Gastrocnemius medialis (tissue), 4 donors: ENCODE data around the gene FMNL3.
"Not testable (repeated sequence)": the region's sequence is repeated elsewhere in the genome, so short reads cannot be mapped to it uniquely, and the experiment has no call there.

Experiments
- POLR2A ChIP-seq, 2 donors: fragments of 450-650 bp; IDR thresholded peaks; one replicate each; pipeline ENCODE4 v1.6.1; 2017; ENCODE audit warnings: antibody characterized with exemption in 2 of 2, mild to moderate bottlenecking in 2 of 2, moderate library complexity in 2 of 2
- TF ChIP-seq, protein P1 (sequence below), 5 experiments: fragments of 450-650 bp in 3 of 5; fragments of 200-600 bp in 2 of 5; sonication (generic) in 2 of 5; IDR thresholded peaks in 4 of 5; conservative IDR thresholded peaks in 1 of 5; 1 replicate in 4 of 5; 2 replicates in 1 of 5; pipeline ENCODE4 v1.5.1; 2016 to 2019; ENCODE audit warnings: antibody characterized with exemption in 5 of 5, mild to moderate bottlenecking in 3 of 5, moderate library complexity in 3 of 5

DNA sequence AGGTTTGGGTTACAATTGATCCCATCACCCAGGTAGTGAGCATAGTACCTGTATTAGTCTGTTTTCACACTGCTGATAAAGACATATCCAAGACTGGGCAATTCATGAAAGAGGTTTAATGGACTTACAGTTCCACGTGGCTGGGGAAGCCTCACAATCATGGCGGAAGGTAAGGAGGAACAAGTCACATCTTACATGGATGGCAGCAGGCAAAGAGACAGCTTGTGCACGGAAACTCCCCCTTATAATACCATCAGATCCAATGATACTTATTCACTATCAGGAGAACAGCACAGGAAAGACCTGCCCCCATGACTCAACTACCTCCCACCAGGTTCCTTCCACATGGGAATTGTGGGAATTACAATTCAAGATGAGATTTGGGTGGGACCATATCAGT lies 14.2 kb upstream of the FMNL3 start:
- TF ChIP-seq, protein P1, sequence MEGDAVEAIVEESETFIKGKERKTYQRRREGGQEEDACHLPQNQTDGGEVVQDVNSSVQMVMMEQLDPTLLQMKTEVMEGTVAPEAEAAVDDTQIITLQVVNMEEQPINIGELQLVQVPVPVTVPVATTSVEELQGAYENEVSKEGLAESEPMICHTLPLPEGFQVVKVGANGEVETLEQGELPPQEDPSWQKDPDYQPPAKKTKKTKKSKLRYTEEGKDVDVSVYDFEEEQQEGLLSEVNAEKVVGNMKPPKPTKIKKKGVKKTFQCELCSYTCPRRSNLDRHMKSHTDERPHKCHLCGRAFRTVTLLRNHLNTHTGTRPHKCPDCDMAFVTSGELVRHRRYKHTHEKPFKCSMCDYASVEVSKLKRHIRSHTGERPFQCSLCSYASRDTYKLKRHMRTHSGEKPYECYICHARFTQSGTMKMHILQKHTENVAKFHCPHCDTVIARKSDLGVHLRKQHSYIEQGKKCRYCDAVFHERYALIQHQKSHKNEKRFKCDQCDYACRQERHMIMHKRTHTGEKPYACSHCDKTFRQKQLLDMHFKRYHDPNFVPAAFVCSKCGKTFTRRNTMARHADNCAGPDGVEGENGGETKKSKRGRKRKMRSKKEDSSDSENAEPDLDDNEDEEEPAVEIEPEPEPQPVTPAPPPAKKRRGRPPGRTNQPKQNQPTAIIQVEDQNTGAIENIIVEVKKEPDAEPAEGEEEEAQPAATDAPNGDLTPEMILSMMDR (IDR thresholded peaks at IDR 0.05 in 4 of 5, conservative IDR thresholded peaks at IDR 0.05 in 1 of 5), result not testable (repeated sequence)
- not testable (repeated sequence) for TF ChIP-seq POLR2A (IDR thresholded peaks at IDR 0.05)
